GM18951 (cell line): Measurements from ENCODE around the gene STAG1.

Source experiments
- POLR2A ChIP-seq: IDR thresholded peaks from 4 replicates; pipeline ENCODE4 v1.6.1; 2011; ENCODE audit warnings: mild to moderate bottlenecking; ENCODE audit not compliant: insufficient read length, insufficient read depth; ENCODE audit errors: extremely low read depth
- in situ Hi-C: fragments of 300-500 bp; cut with MboI; formaldehyde crosslinking; loops from one replicate; pipeline ENCODE4 v1.12.0; 2022; ENCODE audit warnings: low sequenced_read_pairs, mixed read lengths, inconsistent platforms; ENCODE audit not compliant: unreplicated experiment

STAG1 gene

DNA sequence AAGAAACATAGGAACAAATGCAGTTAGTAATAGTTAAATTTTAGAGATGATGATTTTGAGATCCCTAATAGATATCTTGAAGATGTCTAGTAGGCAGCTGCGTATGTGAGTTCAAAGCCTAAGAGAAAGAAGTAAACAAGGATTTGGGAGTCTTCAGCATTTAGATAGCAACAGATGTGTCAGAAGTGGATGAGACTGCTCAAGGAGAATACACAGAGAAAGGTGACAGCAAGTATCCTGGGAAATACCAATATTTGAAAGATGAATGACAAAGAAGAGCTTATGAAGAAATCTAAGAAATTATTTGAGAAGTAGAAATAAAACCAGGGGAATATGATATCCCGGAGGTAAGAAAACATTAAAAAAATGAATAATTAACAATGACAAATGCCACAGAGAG, 371.1 kb downstream of the STAG1 start:
- TF ChIP-seq POLR2A = no peak
- in situ Hi-C loops = loop anchor here (25.0 kb wide), 2 partner anchors 356 to 631 kb away; no protein-coding TSS in a partner anchor

DNA sequence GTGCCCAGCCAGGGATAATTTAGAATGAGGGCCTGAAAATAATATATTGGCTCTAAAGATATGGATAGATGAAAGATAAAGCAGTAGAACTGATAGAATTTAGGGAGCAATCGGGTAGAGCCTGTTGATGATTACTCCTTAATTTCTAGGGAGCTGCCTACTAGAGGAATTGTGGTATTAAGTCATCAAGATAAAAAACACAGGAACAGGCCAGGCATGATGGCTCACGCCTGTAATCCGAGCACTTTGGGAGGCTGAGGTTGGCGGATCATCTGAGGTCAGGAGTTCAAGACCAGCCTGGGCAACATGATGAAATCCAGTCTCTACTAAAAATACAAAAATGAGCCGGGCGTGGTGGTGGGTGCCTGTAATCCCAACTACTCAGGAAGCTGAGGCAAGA, 371.6 kb downstream of the STAG1 start:
- in situ Hi-C loops = loop anchor here (25.0 kb wide), 2 partner anchors 357 to 632 kb away; no protein-coding TSS in a partner anchor
- TF ChIP-seq POLR2A = no peak

DNA sequence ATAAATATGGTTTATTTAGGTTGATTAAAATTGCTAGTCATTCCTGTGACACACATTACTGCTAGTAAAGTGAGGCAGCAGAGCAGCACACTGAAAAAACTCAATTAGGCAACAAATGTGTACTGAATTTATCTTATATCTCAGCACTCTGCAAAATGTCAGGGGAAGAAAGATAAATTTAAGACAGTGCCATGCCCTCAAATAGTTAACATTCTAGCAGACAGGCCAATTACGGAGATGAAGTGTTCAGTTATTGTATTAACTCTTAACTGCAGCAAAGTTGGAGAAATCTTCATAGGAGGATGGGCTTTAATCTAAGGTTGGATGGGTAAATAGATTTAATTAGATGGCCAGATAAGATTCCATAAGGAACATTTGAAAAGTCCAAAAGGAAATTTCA, 374.2 kb downstream of the STAG1 start:
- no peak for TF ChIP-seq POLR2A

DNA sequence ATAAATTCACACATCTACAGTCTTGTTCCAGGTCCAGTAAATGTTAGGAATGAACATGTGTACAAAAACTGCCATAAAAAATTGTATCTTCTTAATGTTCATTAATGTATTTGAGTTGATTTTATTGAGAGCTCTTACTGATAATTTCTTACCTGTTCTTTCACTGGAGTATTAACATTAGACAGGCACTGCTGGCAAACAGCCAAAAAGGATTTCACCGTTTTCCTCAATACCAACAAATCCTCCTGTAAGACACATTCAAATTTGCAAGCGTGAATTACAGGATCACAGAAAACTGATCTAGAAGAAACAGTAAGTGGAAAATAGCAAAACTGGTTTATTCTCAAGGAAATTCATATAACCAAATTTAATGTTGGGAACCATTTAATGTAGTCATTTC, 374.7 kb downstream of the STAG1 start:
- in situ Hi-C loops = loop anchor here (25.0 kb wide), 2 partner anchors 360 to 635 kb away; no protein-coding TSS in a partner anchor
- TF ChIP-seq POLR2A = no peak

More for the DNA sequence above, 374.2 kb downstream of the STAG1 start:
- in situ Hi-C loops = loop anchor here (25.0 kb wide), 2 partner anchors 359 to 634 kb away; no protein-coding TSS in a partner anchor

DNA sequence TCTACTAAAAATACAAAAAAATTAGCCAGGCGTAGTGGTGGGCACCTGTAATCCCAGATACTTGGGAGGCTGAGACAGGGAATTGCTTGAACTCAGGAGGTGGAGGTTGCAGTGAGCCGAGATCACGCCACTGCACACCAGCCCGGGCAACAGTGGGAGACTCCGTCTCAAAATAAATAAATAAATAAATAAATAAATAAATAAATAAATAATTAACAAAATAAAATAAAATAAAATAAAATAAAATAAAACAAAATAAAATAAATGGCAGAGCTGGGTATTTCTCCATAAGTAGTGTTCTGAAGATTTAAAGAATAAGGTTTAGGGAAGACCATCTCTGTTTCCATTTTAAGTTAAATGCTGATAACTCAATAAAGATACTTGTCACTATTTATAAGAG, 376.4 kb downstream of the STAG1 start:
- in situ Hi-C loops = loop anchor here (25.0 kb wide), 2 partner anchors 362 to 637 kb away; no protein-coding TSS in a partner anchor

DNA sequence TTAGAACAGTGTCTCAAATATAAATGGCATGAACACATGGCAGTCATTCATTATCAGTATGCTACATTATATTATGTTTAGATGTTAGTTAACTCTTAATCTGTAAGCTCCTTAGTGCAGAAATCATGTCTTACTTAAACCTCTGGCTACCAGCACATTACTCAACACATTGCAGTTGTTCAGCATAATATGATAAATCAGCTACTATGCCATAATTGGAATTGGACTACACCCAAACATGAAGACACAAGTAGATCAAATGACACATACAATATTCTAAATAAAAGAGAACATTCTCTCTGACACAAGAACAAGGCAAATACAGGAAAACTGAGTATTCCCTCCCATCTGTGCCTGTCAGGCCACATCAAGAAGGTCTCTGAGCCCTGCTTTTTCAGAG, 385.9 kb downstream of the STAG1 start:
- no peak for TF ChIP-seq POLR2A
- in situ Hi-C loops = no loop called here

DNA sequence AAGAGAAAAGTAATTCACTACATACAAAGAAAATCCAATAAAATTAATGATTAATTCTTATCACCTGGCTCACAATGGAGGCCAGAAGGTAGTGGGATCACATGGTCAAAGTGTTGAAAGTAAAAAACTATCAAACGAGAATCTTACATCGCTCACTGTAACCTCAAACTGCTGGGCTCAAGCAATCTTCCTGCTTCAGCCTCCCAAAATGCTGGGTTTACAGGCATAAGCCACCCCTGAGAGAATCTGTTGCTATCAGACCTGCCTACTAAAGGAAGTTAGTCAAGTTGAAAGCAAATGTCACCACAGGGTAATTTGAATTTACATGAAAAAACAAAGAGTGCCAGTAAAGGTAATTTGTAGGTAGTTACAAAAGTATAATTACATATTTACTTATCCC, 398.7 kb downstream of the STAG1 start:
- no peak for TF ChIP-seq POLR2A
- in situ Hi-C loops = no loop called here

DNA sequence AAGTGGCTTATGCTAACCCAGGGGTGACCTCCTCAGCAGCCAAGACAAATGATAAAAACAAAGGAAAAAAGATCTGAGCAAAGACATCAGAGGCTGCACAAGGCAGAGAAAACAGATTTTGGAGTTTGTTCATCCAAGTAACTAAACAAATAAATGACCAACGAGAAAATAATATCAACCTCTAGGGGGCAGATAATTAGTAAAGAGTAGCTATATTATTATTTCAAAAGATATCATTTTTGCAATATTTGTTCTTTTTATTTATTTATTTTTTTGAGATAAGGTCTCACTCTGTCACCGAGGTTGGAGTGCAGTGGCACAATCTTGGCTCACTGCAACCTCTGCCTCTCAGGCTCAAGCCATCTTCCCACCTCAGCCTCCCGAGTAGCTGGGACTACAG, 400.3 kb downstream of the STAG1 start:
- TF ChIP-seq POLR2A = no peak
- in situ Hi-C loops = no loop called here

DNA sequence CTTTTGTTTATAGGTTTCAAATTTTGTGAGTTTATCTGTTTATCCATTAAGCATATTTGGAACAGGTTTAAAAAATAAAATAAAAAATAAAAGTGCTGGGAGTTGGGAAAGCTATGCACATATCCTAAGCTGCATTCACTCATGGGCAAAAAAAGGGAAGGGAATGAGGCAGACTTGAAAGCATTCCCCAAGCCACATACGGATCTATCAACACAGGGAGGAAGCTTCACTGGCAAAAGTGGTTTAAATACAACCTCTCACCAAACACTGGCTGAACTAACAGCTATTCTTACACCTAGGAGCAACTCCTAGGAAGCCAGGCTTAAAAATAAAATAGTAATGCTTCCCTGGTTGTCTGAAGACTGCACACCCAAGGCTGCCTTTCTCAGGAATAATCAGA, 400.8 kb downstream of the STAG1 start:
- in situ Hi-C loops = no loop called here
- no peak for TF ChIP-seq POLR2A

DNA sequence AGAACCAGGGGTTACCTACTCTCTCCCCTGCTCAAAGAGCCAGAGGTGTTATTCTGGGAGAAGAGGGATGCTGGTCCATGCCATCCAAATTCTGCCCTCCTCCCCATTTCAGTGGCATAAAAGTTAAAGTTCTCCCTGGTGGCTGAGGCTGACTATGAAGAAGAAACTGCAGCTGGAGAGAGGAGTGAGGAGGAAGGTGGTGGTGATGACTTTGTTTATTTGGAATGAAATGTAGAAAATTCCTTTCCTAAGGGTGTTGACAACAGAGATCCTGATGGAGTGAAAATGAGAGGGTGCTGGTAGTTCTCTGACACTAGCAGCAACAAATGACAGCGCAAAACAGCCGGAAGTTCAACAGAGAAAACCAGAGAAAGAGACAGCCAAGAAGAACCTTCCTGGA, 401.6 kb downstream of the STAG1 start:
- in situ Hi-C loops = no loop called here
- TF ChIP-seq POLR2A = no peak

DNA sequence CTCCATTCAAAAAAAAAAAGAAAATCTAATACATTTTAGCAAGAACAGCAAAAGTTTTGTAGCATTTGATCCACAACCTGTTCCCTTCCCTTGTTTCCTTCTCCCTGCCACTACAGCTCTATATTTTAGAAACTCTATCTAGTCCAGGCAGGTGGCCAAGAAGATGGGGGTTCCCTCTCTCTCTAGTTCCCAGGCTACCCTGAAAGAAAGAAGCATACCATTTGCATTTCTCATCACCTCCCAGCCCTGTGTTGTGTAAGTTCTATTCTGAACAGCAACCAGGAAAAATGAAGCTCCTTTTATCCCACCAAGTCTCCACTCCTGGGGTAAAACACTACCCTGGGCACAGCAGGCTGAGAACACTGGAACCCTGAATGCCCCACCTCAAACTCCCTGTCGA, 402.0 kb downstream of the STAG1 start:
- TF ChIP-seq POLR2A = no peak
- in situ Hi-C loops = no loop called here

DNA sequence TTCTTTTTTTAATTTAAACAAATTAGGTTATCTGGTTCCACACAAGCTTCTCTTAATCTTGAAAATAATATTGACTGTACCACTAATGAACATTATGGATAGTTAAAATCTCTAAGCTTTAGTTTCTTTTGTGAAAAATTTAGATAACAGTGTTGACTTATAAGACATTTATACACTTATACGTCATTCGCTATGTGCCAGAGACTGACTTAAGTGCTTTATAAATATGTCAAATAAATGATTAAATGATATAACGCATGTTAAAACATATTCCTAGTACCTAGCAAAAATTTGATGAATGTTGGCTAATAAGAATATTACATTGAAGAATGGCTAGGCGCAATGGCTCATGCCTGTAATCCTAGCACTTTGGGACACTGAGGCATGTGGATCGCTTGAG, 405.7 kb downstream of the STAG1 start:
- in situ Hi-C loops = no loop called here
- TF ChIP-seq POLR2A = no peak

DNA sequence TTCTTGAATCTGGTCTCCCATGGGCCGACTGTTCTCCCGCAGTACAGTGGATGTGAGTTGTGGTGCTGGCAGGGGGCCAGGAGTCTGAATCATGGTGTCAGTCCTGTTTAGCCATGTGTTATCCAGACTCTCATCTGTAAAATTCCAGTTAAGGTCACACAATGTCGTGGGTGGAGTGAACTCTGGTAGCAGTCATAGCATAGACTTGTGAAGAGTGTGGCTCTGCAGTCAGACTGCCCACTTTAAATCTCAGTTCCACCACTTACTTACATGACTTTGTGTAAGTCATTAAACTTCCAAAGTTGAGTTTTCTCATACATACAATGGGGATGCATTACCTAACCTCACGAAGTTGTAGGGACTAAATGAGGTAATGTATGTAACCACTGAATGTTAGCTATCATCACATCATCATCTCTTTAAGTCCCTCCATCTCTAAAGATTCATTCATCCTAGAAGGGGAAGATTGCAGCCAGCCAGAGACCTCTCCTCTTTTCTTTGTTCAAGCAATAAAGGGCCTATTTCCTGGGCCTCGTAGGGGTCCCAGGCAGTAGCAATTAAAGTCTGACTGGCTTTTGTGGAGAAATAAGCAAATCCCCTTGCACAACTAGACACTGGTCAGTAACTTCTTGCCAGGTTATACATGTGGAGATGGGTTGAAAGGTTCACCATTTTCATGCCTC, 408.2 kb downstream of the STAG1 start:
- in situ Hi-C loops = no loop called here
- TF ChIP-seq POLR2A = no peak

DNA sequence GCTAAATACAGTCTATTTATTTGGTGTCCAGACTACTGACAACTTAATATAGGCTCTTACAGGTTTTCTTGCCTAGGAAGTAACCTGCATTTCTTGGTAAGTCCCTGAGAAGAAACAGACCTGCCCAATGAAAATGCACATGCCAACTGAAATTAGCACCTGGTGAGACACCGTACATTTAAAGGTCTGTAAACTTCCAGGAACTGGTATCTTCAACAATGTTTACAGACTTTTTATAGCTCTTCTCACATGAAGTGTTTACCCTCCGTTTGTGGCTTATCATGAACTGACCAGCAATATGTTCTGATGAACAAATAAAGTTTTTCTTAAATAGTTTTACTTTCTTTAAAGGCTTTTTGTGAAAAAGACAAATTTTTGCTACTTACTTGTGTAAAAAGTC, 408.7 kb downstream of the STAG1 start:
- TF ChIP-seq POLR2A = no peak
- in situ Hi-C loops = no loop called here
